Adipose tissue (tissue), 3 donors: Measurements from ENCODE around the gene SRGAP2B. TPM values are rescaled to one million over a fixed set of nuclear protein-coding genes. Genes with fewer than 3 reads are reported as not detected.
"Not testable (repeated sequence)": the region's sequence is repeated elsewhere in the genome, so short reads cannot be mapped to it uniquely, and the experiment has no call there.

Source experiments
- H3K27ac ChIP-seq: one replicate; pipeline ENCODE4 v1.5.1; 2013; ENCODE audit warnings: low read depth, low read length
- WGBS, 3 donors: extraction: QIAGEN DNeasy Blood & Tissue Kit; methylation state at CpG; one replicate each; pipeline ENCODE4 v1.1.7; 2013; 5-methylcytosine and 5-hydroxymethylcytosine counted together
- polyA plus RNA-seq, 3 donors: library from polyadenylated mRNA; stranded (reverse); fragments of 200-250 nt; gene quantifications; one replicate each; pipeline ENCODE4 v1.2.3, GENCODE V29; 2013
- donor health status: healthy with polysubstance abuse.
- donor health status: Bipolar disorder and iron deficiency.
- donor health status: healthy.

Gene SRGAP2B
- polyA plus RNA-seq, 3 donors = 2.9 to 15.5 (median 9.0) TPM

DNA sequence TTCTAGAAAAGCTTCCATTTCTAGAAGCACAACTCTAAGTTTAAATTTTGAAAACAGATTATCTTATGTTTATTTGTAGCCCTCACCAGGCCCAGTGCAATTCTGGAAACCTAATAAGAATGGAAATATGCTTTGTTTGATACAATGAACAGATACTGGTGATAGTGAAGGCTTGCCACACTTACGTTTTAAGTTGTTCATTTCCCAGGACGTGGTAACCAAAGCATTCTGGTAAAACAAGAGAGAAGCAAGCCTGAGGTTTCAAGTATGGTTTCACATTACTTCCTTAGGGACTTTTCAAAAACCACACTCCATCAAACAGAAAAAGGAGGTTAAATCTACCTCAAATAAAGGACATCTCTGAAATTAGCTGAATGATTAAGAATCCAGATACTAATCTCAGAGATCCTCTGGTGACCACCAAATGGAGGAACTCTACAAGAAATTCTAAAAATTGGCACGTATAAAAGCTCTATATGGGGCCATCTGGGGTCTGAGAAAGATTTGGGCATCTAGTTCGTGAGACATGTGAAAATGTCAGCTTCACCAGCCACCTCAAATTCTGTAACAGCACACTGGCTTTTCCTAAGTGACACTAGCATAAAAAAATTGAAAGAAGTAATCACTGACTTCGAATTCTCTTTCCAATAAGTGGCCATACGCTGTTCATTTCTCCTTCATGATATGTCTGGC, 164.9 kb downstream of the SRGAP2B start:
- H3K27ac ChIP-seq = not testable (repeated sequence)

DNA sequence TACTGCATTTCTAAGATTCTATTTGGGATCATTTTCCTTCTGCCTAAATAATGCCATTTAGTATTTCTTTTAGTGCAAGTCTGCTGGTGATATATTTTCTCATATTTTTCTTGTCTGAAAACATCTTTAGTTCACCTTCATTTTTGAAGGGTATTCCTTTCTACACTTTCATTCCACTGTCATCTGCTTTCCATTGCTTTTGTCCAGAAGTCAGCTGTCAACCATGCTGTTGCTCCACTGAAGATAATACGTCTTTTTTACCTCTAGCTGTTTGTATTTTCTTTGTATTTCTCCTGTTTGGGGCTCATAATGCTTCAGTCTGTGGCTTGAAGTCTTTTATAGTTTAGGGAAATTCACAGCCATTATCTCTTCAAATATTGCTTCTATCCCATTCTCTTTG, 167.8 kb downstream of the SRGAP2B start:
- WGBS, 3 donors = 75 to 87% (median 86%) methylated on average over 1 of the region's 1 CpG
- not testable (repeated sequence) for H3K27ac ChIP-seq

More for the DNA sequence above, 164.9 kb downstream of the SRGAP2B start:
- 84 to 97% (median 86%) methylated on average over 2 to 4 of the region's 6 CpGs for WGBS, 3 donors

DNA sequence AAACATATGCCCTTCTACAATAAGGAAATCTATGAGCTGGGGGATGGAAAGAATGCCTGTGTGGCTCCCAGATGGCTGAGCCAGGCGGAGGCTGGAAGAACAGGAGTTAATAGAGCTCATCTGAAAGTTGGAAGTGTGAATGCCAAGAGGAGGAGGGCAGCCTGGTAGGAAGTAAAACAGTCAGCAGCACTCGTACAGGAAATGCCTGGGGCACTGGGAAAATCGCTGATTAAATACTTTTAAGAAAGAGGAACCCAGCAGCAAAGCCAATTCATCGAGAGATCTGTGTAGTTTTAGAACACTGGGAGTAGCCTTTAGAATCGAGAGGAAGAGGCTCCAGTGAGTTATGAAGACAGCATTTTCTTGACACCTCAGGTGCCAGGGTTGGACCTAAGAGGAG, 171.5 kb downstream of the SRGAP2B start:
- no CpG with 5 or more reads among the region's 5 CpGs for WGBS, 3 donors

DNA sequence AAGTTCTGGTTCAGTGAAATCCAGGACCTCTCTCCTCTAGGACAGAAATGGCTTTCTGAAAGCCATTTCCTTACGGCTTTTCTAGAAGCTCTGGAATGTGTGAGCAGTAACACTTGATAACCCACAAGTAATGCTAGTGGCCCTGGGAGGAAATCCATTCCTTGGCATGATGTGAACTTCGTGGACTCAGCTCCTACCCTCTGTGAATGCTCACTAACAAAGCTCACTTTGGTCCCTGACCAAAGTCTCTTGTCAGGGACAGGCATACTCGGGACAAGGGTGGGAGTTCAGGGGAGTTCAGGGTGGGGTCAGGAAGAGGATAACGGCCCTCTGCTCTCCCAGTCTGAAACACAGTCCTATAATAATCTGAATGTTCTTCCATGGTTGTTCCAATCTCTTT, 172.3 kb downstream of the SRGAP2B start:
- H3K27ac ChIP-seq = not testable (repeated sequence)
- 60 to 77% (median 64%) methylated on average over 3 of the region's 4 CpGs for WGBS, 3 donors

More for the DNA sequence above, 171.5 kb downstream of the SRGAP2B start:
- not testable (repeated sequence) for H3K27ac ChIP-seq

DNA sequence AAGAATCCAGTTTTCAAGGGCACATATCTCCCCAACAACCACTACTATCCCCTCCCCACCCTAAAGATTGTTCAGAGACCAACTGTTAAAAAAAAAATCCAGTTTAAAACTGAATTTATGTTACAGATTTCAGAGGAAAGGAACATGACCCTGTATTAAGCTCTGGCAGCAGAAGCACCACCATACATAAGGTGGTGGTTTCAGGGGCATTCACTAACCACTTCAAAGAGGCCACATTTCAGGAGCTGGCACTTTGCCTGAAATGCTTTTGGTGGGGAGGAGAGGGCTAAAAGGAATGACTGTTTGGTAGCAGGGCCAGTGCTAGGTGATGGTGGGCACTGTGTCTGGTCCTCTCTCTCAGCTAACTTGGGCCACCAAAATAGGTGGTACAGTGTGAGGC, 176.0 kb downstream of the SRGAP2B start:
- H3K27ac ChIP-seq = not testable (repeated sequence)

DNA sequence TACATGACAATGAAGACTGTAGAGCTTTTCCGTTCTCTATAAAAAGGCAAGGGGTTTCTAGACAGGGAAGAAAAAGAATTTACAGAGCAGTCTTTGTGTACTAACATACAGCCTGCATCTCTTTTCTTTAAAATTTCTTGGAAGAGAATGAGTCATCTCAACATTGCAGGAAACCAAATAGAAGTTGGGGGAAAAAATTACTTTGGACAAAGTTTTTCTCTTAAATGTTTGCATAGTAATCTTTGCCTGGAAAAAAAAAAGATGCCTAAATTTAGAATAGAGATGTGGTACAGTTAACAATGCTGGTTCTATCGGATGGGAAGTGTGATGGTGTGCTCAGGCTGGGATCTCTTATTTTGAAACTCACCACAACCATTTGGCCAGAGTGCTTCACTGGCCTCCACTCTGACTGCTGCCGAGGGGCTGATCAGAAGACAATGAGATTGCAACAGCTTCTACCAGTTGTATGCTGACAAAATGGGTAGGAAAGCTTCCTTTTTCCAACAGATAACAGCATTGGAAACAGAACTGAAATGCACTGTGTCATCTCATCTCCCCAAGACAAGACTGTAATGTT, 177.0 kb downstream of the SRGAP2B start:
- not testable (repeated sequence) for H3K27ac ChIP-seq
- WGBS, 3 donors = 32 to 55% (median 43%) methylated on average over 1 of the region's 3 CpGs

DNA sequence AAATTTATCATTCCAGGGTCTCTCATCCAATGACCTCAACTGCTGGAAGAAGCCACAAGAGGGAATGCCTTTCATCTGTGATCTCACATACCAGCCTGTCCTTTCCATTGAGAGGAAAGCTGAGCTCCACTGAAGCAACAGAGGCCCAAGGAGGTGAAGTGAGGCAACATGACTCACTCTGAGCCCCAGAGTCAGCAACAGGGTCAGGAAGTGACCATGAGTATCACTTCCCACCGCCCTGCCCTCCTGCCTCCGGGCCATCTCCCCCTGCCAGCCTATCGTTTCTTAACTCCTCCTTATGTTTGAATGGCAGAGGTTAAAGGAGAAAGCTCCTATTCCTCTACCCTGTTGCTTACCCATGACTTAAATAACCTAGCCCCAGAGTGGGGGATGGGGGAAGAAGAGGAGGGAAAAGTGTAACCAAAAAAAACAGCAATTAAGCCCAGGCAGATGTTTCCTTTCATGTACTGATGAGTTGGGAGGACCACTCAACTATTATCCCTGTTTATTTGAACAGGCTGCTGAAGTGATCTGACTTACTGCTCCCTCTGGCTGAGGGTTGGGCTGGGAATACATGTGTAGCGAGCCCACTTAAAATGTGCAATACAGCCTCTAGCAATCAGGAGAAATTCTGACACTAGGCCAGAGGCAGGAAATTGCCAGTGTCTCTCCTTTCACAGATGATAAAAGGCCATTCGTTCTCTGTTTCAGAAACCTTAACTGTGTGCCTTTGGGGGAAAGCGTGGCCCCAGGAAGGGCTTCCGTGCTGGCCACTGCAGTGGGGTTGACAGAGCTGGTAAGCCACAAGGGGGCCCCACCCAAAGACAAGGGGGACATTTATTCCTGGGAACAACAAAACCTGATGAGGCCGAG, 177.7 kb downstream of the SRGAP2B start:
- H3K27ac ChIP-seq = not testable (repeated sequence)
- no CpG with 5 or more reads among the region's 8 CpGs for WGBS, 3 donors

DNA sequence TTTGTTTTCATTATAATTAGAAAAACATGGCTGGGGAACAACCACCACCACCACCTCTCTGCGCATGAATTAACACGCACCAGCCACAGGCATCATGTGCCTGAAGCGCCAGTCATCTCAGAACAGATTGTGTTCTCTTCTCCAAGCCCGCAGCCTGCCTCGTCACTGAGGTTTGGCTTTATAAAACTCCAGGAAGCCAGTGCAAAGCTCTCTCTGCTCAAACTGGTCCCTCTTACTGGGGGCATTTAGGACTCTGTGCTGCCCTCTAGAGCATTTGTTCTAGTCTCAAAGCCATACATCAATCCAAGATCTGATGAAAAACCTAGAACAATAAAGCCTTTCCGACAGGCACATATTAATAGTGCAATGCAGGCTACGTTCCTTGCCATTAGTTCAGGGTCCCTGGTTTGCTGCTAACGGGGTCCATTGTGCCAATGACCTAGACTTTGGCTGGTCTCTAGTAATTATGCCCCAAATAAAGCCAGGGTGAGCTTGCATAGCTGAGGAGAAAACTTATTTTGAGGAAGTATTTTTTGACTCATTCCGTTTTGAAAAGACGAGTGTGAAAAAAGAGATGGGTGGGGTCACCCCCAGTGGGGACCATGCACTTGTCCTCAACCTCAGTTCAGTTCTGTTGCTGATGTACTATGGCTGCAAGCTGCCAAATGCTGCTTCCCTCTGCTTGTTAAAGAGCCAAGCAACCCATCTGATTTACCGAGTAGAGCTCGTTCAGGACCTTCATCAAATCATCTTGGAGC, 181.0 kb downstream of the SRGAP2B start:
- 27 to 100% methylated on average over 2 of the region's 12 CpGs; no CpG with 5 or more reads in 1 of the 3 donors for WGBS, 3 donors

DNA sequence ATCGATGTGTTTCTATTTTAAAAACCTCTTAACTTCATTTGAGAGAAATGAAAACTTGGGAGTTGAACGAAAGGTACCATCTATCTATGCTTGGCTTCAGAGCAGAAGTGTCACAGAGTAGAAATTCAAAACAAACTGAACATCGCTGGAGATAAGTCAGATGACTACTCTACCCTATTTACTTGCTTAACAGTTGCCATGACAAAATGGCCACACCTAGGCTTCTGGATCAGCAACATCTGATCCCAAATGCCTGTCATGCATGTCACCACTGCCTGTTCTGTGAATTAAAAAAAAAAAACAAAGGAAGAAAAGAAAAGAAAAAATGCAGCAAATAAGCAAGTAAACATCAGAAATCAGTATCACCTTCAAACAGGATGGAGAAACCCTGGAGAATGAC, 181.7 kb downstream of the SRGAP2B start:
- no CpG with 5 or more reads among the region's 3 CpGs for WGBS, 3 donors
- not testable (repeated sequence) for H3K27ac ChIP-seq

More for the DNA sequence above, 181.0 kb downstream of the SRGAP2B start:
- H3K27ac ChIP-seq = not testable (repeated sequence)

DNA sequence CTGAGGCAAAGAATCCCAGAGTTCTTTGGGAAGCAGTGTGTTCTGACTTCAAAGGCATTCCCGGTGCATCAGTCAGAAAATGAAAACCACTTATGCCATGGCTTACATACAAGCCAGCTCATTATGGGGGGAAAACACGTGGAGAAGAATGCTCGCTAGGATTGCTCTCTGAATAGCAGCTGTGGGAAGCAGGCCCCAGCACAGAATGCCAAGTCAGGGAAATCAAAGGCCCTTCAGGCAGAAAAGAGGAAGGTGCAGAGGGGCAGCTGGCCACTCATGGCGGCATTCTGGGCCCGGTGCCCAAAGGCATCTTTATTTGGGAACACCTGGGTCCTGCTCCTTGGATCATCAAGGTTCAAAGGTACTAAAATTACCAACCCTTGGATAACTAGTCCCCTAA, 184.4 kb downstream of the SRGAP2B start:
- no CpG with 5 or more reads among the region's 5 CpGs for WGBS, 3 donors
- not testable (repeated sequence) for H3K27ac ChIP-seq

DNA sequence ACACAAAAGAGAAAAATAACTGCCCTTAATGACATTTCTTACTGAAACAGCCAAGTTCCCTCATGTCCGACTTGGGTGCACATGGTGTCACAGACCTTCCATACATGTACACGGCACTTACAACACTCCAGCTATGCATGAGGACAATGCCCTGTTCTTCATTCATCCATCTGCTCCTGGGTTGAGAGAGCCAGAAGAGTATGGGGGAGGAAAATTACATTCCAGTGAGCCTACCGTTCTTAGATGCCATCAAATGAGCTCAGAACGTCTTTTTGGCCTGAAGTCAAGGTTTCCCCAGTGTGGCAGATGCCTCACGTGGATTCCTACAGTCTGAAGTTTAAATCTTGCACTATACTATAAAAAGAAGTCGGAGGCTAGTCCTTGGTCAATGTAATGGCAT, 194.3 kb downstream of the SRGAP2B start:
- not testable (repeated sequence) for H3K27ac ChIP-seq
- WGBS, 3 donors = no CpG with 5 or more reads among the region's 6 CpGs

DNA sequence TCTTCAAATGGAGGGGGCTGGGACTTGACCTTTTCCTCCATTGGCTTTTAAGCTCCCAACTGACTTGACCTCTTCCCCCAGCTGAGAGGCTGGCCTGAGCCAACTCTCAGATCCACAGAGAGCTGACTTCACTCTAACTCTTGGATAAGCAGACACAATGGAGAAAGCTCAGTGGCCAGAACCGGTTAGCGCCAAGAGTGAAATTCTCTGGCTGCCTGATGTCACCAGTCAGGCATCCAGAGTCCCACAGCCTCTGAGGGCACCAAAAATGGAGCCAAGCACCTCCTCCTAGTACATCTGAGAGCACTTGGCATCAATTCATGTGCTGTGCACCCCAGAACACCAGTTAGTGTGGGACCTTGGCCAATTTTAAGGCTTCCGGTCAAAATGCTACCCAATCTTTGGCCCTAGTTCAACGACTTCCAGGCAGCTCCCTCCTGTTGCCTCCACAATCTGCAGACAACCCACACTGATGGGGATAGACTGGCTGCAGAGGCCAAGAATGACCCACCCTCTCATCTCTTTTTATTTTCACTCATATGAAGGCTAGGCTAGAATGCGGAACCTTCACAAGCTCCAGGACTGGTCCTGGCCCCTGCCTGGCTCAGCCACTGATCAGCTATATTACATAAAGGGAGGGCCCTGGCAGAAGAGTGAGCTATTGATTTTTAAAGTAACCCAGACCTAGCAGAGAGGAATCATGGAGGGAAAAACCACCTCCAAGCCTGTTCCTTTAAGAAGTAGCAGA, 200.5 kb downstream of the SRGAP2B start:
- H3K27ac ChIP-seq = not testable (repeated sequence)
- no CpG with 5 or more reads among the region's 5 CpGs for WGBS, 3 donors

DNA sequence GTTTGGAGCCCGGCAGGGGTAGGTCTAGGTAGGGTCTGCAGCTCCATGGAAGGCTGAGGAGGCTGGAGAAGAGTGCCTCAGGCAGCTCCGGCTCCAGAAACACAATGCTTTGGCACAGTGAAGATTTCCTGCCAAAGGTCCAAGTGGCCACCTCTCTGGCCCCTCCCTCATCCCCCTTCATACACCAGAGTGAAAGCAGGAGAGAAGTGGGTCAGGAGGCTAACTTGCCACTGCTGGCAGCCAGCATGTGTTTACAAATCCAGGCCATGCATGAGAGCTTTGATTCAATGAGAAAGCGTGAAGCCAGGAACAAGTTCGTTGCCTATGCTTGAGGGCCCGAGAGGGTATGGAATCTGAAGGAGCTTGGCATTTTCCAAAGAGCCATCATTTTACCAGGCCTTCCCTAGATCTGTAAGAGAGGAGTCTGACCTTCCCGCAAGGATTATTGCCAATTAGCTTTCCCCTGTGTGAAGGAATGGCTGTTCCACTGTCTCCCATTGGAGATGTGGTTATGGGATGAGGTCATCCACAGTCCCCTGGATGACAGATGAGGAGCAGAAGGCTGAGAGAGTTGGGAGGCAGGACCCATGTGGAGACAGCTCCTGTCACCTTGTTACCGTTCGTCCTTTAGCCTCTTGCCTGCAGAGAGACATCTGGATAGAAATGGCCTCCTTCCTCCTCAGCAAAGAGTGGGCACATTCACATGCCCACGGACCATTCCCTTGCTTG, 201.3 kb downstream of the SRGAP2B start:
- 51 to 93% (median 66%) methylated on average over 2 to 3 of the region's 9 CpGs for WGBS, 3 donors
- H3K27ac ChIP-seq = not testable (repeated sequence)

DNA sequence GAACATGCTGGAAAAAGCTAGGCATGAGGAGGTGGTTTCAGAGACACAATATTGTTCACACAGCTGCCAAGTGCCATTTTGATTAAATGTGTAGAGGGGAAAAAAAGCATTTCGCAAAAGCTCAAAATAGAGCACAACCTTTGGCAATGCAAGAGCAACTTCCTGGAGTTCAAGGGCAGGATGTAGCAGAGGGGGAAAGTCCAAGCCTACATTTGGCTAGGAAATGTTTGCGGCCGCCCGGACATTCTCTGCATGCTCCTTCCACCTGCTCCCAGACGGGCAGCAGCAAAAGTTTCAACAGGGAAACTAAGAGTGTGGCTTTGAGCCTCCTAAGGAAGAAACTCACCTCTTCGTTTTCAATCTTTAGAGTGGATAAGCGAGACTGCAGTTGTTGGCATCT, 202.1 kb downstream of the SRGAP2B start:
- WGBS, 3 donors = no CpG with 5 or more reads among the region's 7 CpGs

DNA sequence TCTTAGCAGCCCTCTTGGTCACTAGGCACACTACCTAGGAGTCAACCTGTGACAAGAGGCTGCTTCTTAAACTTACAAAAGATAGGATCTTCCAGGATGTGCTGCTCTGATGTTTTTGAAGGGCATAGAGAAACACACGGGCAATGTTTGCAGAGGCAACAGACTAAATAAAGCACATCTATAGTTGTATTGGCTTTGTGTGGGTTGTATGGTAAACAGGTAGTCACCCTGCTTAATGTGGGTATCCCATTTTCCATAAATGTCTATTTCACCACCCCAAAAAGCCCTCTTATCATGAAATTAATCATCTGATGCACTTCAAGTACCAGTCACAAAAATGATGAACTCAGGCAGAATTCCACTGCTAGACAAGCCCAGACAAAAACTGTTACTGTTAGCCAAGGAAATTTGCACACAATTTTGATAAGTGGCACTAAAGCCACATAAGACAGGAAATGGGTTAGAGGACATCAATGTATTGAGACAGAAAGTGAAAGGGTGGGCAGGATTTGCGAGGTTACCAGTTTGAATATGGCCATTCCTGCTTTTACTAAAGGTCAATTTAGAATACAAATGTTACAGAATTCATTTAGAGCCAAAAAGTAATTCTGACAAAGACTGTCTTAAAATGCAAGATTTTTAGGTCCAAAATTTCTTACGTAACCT, 205.5 kb downstream of the SRGAP2B start:
- H3K27ac ChIP-seq = not testable (repeated sequence)
- no CpG with 5 or more reads among the region's 3 CpGs for whole genome bisulfite sequencing, 3 donors

More for the DNA sequence above, 202.1 kb downstream of the SRGAP2B start:
- not testable (repeated sequence) for H3K27ac ChIP-seq

DNA sequence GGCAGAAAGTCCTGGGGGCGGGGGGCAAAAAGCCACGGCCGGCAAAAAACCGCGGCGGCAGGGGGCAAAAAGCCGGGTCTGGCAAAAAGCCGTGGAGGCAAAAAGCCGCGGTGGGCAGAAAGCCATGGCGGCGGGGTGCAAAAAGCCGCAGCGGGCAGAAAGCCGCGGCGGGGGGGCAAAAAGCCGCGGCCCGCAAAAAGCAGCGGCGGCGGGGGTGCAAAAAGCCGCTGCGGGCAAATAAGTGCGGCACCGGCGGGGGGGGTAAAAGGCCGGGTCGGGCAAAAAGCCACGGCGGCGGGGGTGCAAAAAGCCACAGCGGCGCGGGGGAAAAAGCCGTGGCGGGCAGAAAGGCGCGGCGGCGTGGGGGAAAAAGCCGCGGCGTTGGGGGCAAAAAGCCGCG, 212.1 kb downstream of the SRGAP2B start:
- not testable (repeated sequence) for H3K27ac ChIP-seq
- 1% methylated on average over 31 to 46 of the region's 47 CpGs for WGBS, 3 donors

DNA sequence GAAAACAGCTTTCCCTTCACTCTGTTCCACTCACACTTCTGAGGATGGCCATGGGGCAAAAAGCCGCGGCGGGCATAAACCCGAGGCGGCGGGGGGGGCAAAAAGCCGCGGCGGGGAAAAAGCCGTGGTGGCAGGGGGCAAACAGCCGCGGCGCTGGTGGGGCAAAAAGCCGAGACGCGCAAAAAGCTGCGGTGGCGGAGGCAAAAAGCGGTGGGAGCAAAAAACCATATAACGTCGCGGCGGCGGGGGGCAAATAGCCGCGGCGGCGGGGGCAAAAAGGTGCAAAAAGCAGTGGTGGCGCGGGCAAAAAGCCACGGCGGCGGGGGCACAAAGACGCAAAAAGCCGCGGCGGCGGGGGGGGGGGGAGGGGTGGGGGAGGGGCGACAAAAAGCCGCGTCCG, 212.8 kb downstream of the SRGAP2B start:
- 0 to 2% (median 2%) methylated on average over 6 to 13 of the region's 42 CpGs for WGBS, 3 donors
- H3K27ac ChIP-seq = not testable (repeated sequence)
